Stimulated activated CD8-positive, alpha-beta memory T cell treated with anti-CD3 and anti-CD28 coated beads, Interleukin-4, amount 100 ng/mL, for 1 hour (primary cell): ENCODE measurements around the gene CES3.
A peak's percentile ranks its signal among the peaks of the same experiment; 100 is the strongest.

Experiments used
- DNase-seq, 2 donors: peaks; one replicate each; pipeline ENCODE4 v3.0.0-alpha.2; 2020; ENCODE audit warnings: low read depth in 2 of 2, low spot score in 1 of 2

Gene CES3

GRCh38 chr16:66961065-66961744 lies at the start of gene CES3:
CES3 (plus strand) TSS chr16:66961266; CDS start chr16:66961308, 42 bp downstream.
- peak in 1 of 2 donors; percentile 29 for DNase-seq

GRCh38 chr16:66911801-66912200 lies 49.3 kb upstream of the CES3 start:
- no peak for DNase-seq

GRCh38 chr16:66913081-66913480 lies 48.0 kb upstream of the CES3 start:
- no peak for DNase-seq

- no peak for DNase-seq
Observed at GRCh38 chr16:66913711-66914110, 47.4 kb upstream of the CES3 start.

- DNase-seq, result no peak
Observed at GRCh38 chr16:66914541-66914940, 46.5 kb upstream of the CES3 start.

- DNase-seq, result no peak
Observed at GRCh38 chr16:66915041-66915440, 46.0 kb upstream of the CES3 start.

GRCh38 chr16:66916518-66916917 lies 44.5 kb upstream of the CES3 start:
- no peak for DNase-seq

GRCh38 chr16:66917741-66918140 lies 43.3 kb upstream of the CES3 start:
- DNase-seq, result no peak

- no peak for DNase-seq
Observed at GRCh38 chr16:66918355-66918754, 42.7 kb upstream of the CES3 start.

- DNase-seq, result no peak
Observed at GRCh38 chr16:66918803-66919568, 42.1 kb upstream of the CES3 start, which contains the start of gene CDH16. CDH16 (minus strand) TSS chr16:66918885; CDS start chr16:66918065, 820 bp downstream.

GRCh38 chr16:66919569-66920298 lies 41.3 kb upstream of the CES3 start:
- no peak for DNase-seq

- DNase-seq, result no peak
Observed at GRCh38 chr16:66920299-66920590, 40.8 kb upstream of the CES3 start.

GRCh38 chr16:66920924-66921680 lies 40.0 kb upstream of the CES3 start:
- DNase-seq, result no peak

- no peak for DNase-seq
Observed at GRCh38 chr16:66921729-66922450, 39.2 kb upstream of the CES3 start.

- DNase-seq, result no peak
Observed at GRCh38 chr16:66923247-66923731, 37.8 kb upstream of the CES3 start.

GRCh38 chr16:66923866-66924265 lies 37.2 kb upstream of the CES3 start:
- DNase-seq, result no peak

- no peak for DNase-seq
Observed at GRCh38 chr16:66924527-66925321, 36.3 kb upstream of the CES3 start.

GRCh38 chr16:66925322-66925840 lies 35.7 kb upstream of the CES3 start, which contains the start of gene RRAD:
RRAD (minus strand) TSS chr16:66925535; CDS start chr16:66925179, 356 bp downstream.
- no peak for DNase-seq
